ENCODE results near the gene CUBN. TPM values are rescaled to one million over a fixed set of nuclear protein-coding genes. Genes with fewer than 3 reads are reported as not detected.

The CUBN gene
- total and polyA plus RNA-seq, 2 experiments from 2014 or later, result 0.41 to 0.65 TPM

DNA sequence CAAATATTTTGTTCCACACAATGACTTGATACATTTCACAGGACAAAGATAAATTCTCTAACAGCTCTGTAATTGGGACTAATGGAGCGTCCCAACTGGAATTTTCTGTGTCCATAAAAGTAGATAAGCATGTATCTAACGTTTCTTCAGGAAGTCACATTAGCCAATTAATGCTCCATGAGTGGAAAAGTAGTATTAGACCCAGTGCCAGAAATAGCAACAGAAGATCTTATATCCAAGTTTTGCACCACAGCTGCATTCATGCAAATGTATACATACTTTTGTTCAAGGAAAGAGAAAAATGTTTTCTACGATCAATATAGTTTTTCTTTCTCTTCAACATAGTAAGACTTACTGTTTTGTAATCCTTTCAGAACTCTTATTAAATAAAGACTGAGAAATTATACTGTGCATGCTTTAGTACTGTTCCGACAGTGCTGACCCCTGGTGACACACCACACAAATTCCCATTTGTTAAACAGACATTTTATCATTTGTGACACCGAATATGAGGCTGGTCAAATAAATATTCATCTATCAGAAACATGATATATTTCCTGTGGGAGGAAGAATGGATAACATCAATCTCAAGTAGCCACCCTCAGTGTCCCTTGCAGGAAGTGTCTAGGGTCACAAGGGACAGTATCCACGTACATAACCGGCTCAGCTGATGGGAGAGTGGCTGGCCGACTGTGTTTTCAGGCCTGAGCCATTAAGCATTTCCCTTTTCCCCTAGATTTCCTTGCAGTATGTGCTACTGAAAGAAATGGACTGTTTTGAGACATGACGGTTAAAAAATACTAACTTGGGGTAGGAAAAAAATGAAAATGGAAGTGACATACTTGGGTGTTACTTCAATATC lies 210.3 kb downstream of the CUBN start:
- no peak for DNase-seq
- H3K9me2 ChIP-seq (ENCODE audit: insufficient read depth), result no peaks in the 10 kb centered on the region
- H4K20me1 ChIP-seq (ENCODE audit: insufficient read depth), result no peaks in the 10 kb centered on the region
- no peak overlapping the region for H3K9ac ChIP-seq
- no peak overlapping the region for H3K4me2 ChIP-seq (ENCODE audit: unreplicated experiment)
- H2AFZ ChIP-seq, result no peak overlapping the region
- H3K27ac ChIP-seq, result no peak overlapping the region
- H3K27me3 ChIP-seq (replicated peaks; ENCODE audit: insufficient read depth), result no peaks in the 10 kb centered on the region
- H3F3A ChIP-seq (ENCODE audit: insufficient read depth), result no peaks in the 10 kb centered on the region
- H3K9me3 ChIP-seq (ENCODE audit: low read depth), result no peaks in the 10 kb centered on the region
- no peaks in the 10 kb centered on the region for H3K79me2 ChIP-seq (ENCODE audit: insufficient read depth)
- no peak overlapping the region for H3K4me3 ChIP-seq
- in situ Hi-C loops (cut with MboI), result no loop called here
- 75% methylated on average over 9 of the region's 9 CpGs for WGBS, 2 experiments (ENCODE audit: low coverage in 1 of 2, low lambda C conversion rate in 2 of 2, missing lambda C conversion rate in 2 of 2)
- no peak for TF ChIP-seq EZH2phosphoT487 (IDR thresholded peaks at IDR 0.05; ENCODE audit: insufficient read depth, low read depth)
- no peak for TF ChIP-seq EZH2 (IDR thresholded peaks at IDR 0.05; ENCODE audit: insufficient read depth, poor library complexity, severe bottlenecking)
- no peaks in the 10 kb centered on the region for H3K36me3 ChIP-seq (ENCODE audit: low read depth)
- H3K4me1 ChIP-seq (ENCODE audit: insufficient read depth), result no peaks in the 10 kb centered on the region

- no peaks in the 10 kb centered on the region for H3F3A ChIP-seq (ENCODE audit: insufficient read depth)
- no peaks in the 10 kb centered on the region for H3K79me2 ChIP-seq (ENCODE audit: insufficient read depth)
- no peak overlapping the region for H3K9ac ChIP-seq
- WGBS, 2 experiments (ENCODE audit: low coverage in 1 of 2, low lambda C conversion rate in 2 of 2, missing lambda C conversion rate in 2 of 2), result 86 to 93% methylated on average over 6 of the region's 6 CpGs
- no peak overlapping the region for H2AFZ ChIP-seq
- H3K9me2 ChIP-seq (ENCODE audit: insufficient read depth), result no peaks in the 10 kb centered on the region
- no peaks in the 10 kb centered on the region for H3K9me3 ChIP-seq (ENCODE audit: low read depth)
- H3K36me3 ChIP-seq (ENCODE audit: low read depth), result no peaks in the 10 kb centered on the region
- H3K4me1 ChIP-seq (ENCODE audit: insufficient read depth), result no peaks in the 10 kb centered on the region
- no peak overlapping the region for H3K4me3 ChIP-seq
- no peak for TF ChIP-seq EZH2 (IDR thresholded peaks at IDR 0.05; ENCODE audit: insufficient read depth, poor library complexity, severe bottlenecking)
- TF ChIP-seq EZH2phosphoT487 (IDR thresholded peaks at IDR 0.05; ENCODE audit: insufficient read depth, low read depth), result no peak
- H3K4me2 ChIP-seq (ENCODE audit: unreplicated experiment), result no peak overlapping the region
- no peak for DNase-seq
- H4K20me1 ChIP-seq (ENCODE audit: insufficient read depth), result no peaks in the 10 kb centered on the region
- in situ Hi-C loops (cut with MboI), result no loop called here
- H3K27ac ChIP-seq, result no peak overlapping the region
- no peaks in the 10 kb centered on the region for H3K27me3 ChIP-seq (replicated peaks; ENCODE audit: insufficient read depth)
These were observed 213.1 kb downstream of the CUBN start for GRCh38 chr10:16916496-16916895.

DNA sequence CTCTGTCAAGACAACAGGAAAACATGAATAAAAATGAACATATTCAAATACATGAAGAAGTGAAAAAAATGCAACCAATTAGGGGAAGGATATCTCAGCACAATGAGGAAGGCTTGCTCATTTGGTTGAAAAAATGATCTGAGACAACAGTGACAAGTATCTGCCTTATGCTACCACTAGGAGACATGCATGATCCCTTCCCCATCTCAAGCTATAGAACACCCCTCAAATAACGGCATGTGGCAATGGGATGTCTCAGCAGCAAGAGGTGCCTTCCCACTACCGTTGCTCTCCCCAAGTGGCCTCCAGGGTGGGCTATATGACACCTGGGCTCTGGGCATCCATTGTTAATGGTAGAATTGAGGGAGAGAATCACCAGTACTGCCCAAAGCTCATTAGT lies 214.3 kb downstream of the CUBN start:
- Histone ChIP-seq H3K79me2 (ENCODE audit: insufficient read depth) (no peaks in the 10 kb centered on the region), H3K4me1 (ENCODE audit: insufficient read depth) (peaks cover 1% of the 10 kb centered on the region), H3K27ac (no peak overlapping the region), H3K36me3 (ENCODE audit: low read depth) (no peaks in the 10 kb centered on the region), H3K27me3 (replicated peaks; ENCODE audit: insufficient read depth) (no peaks in the 10 kb centered on the region), H4K20me1 (ENCODE audit: insufficient read depth) (no peaks in the 10 kb centered on the region), H3K4me3 (no peak overlapping the region), H3F3A (ENCODE audit: insufficient read depth) (peaks cover 1% of the 10 kb centered on the region), H2AFZ (no peak overlapping the region), H3K9ac (no peak overlapping the region), H3K4me2 (ENCODE audit: unreplicated experiment) (no peak overlapping the region), H3K9me3 (ENCODE audit: low read depth) (no peaks in the 10 kb centered on the region), H3K9me2 (ENCODE audit: insufficient read depth) (no peaks in the 10 kb centered on the region)
- DNase-seq, result no peak
- in situ Hi-C loops (cut with MboI), result no loop called here
- no peak for TF ChIP-seq EZH2phosphoT487 (IDR thresholded peaks at IDR 0.05; ENCODE audit: insufficient read depth, low read depth)
- no peak for TF ChIP-seq EZH2 (IDR thresholded peaks at IDR 0.05; ENCODE audit: insufficient read depth, poor library complexity, severe bottlenecking)
- 94 to 100% methylated on average over 2 of the region's 2 CpGs for WGBS, 2 experiments (ENCODE audit: low coverage in 1 of 2, low lambda C conversion rate in 2 of 2, missing lambda C conversion rate in 2 of 2)

DNA sequence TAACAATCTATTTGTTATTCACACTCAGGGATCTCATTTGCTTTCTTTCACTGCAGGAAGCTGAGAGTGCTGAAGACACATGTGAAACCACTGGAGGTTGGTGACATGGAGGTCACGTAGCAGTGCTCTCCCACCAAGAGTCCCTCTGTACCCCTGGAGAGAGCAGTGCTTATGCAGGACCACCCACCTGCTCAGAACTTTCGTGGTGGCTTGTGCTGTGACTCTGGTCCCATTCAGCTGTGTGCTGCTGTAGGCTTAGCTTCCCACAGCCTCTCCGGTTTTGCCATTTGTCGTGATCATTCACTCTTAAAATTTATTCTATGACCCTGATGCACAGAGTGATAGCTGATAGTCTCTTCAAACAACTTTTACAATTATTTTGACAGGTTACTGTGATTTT lies 216.3 kb downstream of the CUBN start:
- no peak for TF ChIP-seq EZH2 (IDR thresholded peaks at IDR 0.05; ENCODE audit: insufficient read depth, poor library complexity, severe bottlenecking)
- no peak for TF ChIP-seq EZH2phosphoT487 (IDR thresholded peaks at IDR 0.05; ENCODE audit: insufficient read depth, low read depth)
- Histone ChIP-seq H3K4me2 (ENCODE audit: unreplicated experiment) (no peak overlapping the region), H4K20me1 (ENCODE audit: insufficient read depth) (no peaks in the 10 kb centered on the region), H3K4me3 (no peak overlapping the region), H3K27ac (no peak overlapping the region), H3F3A (ENCODE audit: insufficient read depth) (peaks cover 14% of the 10 kb centered on the region), H3K27me3 (replicated peaks; ENCODE audit: insufficient read depth) (no peaks in the 10 kb centered on the region), H3K4me1 (ENCODE audit: insufficient read depth) (peaks cover 12% of the 10 kb centered on the region), H3K9me2 (ENCODE audit: insufficient read depth) (no peaks in the 10 kb centered on the region), H3K36me3 (ENCODE audit: low read depth) (no peaks in the 10 kb centered on the region), H3K79me2 (ENCODE audit: insufficient read depth) (no peaks in the 10 kb centered on the region), H2AFZ (no peak overlapping the region), H3K9me3 (ENCODE audit: low read depth) (no peaks in the 10 kb centered on the region), H3K9ac (no peak overlapping the region)
- in situ Hi-C loops (cut with MboI), result no loop called here
- DNase-seq, result no peak
- WGBS, 2 experiments (ENCODE audit: low coverage in 1 of 2, low lambda C conversion rate in 2 of 2, missing lambda C conversion rate in 2 of 2), result 95 to 100% methylated on average over 4 of the region's 4 CpGs
